Measurements from ENCODE around the gene NAA15.

GRCh38 chr4:139265654-139266053 lies 35.7 kb upstream of the NAA15 start:
- TF ChIP-seq POLR2A (IDR thresholded peaks at IDR 0.05) (no peak), CTCF (IDR thresholded peaks at IDR 0.05 in 4 of 5, conservative IDR thresholded peaks at IDR 0.05 in 1 of 5) (no peak)

Measured in gastrocnemius medialis (tissue), 4 donors.